A549 treated with DMSO at 1 μM for 4 hours (cell line): ENCODE results near the gene SYT1. TPM values are rescaled to one million over a fixed set of nuclear protein-coding genes. Genes with fewer than 3 reads are reported as not detected.

ENCODE experiments used
- total RNA-seq: library from RNA; stranded (reverse); fragments of 200-300 nt; extraction: Qiagen RNA extraction; gene quantifications from 5 replicates; pipeline ENCODE4 v1.2.3, GENCODE V29; 2022; ENCODE audit warnings: low read depth

Gene SYT1
- total RNA-seq, result 5.2 to 8.8 TPM (median 6.9 TPM) in 5 replicates

DNA sequence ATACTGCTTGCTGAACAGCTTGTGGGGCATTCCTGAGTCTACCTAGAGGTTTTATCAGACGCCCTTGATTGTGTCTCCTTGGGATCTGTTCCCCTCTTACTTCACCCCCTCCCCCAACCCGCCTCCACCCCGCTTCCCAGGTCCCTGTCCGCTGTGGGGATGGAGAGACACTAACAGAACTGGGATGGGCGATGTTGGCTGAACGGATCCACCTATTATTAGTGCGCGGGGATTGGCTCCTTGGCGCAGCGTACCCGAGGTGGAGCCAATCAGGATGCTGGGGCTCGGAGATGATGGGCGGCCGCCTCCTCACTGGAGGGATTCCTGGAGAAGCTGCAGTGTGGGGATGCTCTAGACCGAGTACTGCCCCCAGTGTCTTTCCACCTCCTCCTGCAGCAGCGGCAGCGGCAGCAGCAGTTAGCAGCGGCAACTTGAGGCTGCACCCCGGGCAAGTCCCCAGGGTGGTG, at the start of gene SYT1:
SYT1 (plus strand) TSS at position 372 of the 467 bp plus-strand sequence.

